Fibroblast of lung (primary cell): ENCODE data around the gene FGF1. TPM values are rescaled to one million over a fixed set of nuclear protein-coding genes. Genes with fewer than 3 reads are reported as not detected.

ENCODE experiments used
- DNase-seq, 2 donors: peaks; one replicate each; pipeline versions ENCODE4 v3.0.0 to v3.0.0-alpha.2; 2010; ENCODE audit warnings: low read depth in 2 of 2
- H2AFZ ChIP-seq: 2 replicates; pipeline ENCODE4 v1.5.1; 2012; ENCODE audit warnings: low read length, control low read depth, inconsistent platforms
- H3K27ac ChIP-seq: 2 replicates; pipeline ENCODE4 v1.5.1; 2011; ENCODE audit warnings: low read length, control low read depth; ENCODE audit not compliant: insufficient read depth
- H3K27me3 ChIP-seq: 2 replicates; pipeline ENCODE4 v1.5.1; 2011; ENCODE audit warnings: mild to moderate bottlenecking, low read length; ENCODE audit not compliant: control insufficient read depth, insufficient read depth
- H3K36me3 ChIP-seq: 2 replicates; pipeline ENCODE4 v1.5.1; 2011; ENCODE audit warnings: low read length; ENCODE audit not compliant: control insufficient read depth, insufficient read depth
- H3K4me1 ChIP-seq: 2 replicates; pipeline ENCODE4 v1.5.1; 2011; ENCODE audit warnings: low read length; ENCODE audit not compliant: control insufficient read depth, insufficient read depth; ENCODE audit errors: extremely low read depth
- H3K4me2 ChIP-seq: 2 replicates; pipeline ENCODE4 v1.5.1; 2011; ENCODE audit warnings: low read length, control low read depth; ENCODE audit not compliant: insufficient read depth; ENCODE audit errors: extremely low read depth
- H3K4me3 ChIP-seq, 4 experiments: fragments of 200-600 bp in 1 of 4; sonication (generic) in 1 of 4; replicated peaks in 1 of 4; 2 replicates each; pipeline ENCODE4 v1.5.1; 2011 to 2016; ENCODE audit warnings: low read length in 4 of 4, low read depth in 3 of 4, mild to moderate bottlenecking in 3 of 4, control low read depth in 2 of 4, inconsistent platforms in 1 of 4, mixed read lengths in 1 of 4; ENCODE audit not compliant: insufficient read depth in 1 of 4; ENCODE audit errors: control extremely low read depth in 1 of 4
- H3K79me2 ChIP-seq: 2 replicates; pipeline ENCODE4 v1.5.1; 2012; ENCODE audit warnings: mild to moderate bottlenecking, low read length, inconsistent platforms; ENCODE audit not compliant: control insufficient read depth, insufficient read depth
- H3K9ac ChIP-seq: 2 replicates; pipeline ENCODE4 v1.5.1; 2011; ENCODE audit warnings: mild to moderate bottlenecking, low read length, control low read depth; ENCODE audit not compliant: insufficient read depth
- H3K9me3 ChIP-seq: 2 replicates; pipeline ENCODE4 v1.5.1; 2012; ENCODE audit warnings: low read depth, low read length; ENCODE audit not compliant: control insufficient read depth, insufficient read depth
- H4K20me1 ChIP-seq: 2 replicates; pipeline ENCODE4 v1.5.1; 2011; ENCODE audit warnings: low read length; ENCODE audit not compliant: control insufficient read depth, insufficient read depth; ENCODE audit errors: extremely low read depth
- CTCF ChIP-seq, 2 donors: IDR thresholded peaks in 1 of 2; conservative IDR thresholded peaks in 1 of 2; 1 replicate in 1 of 2; 2 replicates in 1 of 2; pipeline ENCODE4 v1.5.1; 2011 to 2012; ENCODE audit warnings: low read length in 2 of 2, control low read depth in 1 of 2, inconsistent platforms in 1 of 2, low read depth in 1 of 2, mild to moderate bottlenecking in 1 of 2
- EZH2 ChIP-seq: IDR thresholded peaks from 2 replicates; pipeline ENCODE4 v1.5.1; 2012; ENCODE audit warnings: low read length, control low read depth, mild to moderate bottlenecking; ENCODE audit errors: missing control alignments
- polyA plus RNA-seq, 2 donors: library from polyadenylated mRNA; depleted of rRNA in 1 of 2; stranded (reverse) in 1 of 2; unstranded in 1 of 2; fragments of >200 nt; gene quantifications; 2 replicates each; pipeline ENCODE4 v1.2.1, GENCODE V29; 2011 to 2012; ENCODE audit warnings: missing spikeins in 1 of 2
- total RNA-seq: library from RNA; depleted of rRNA; stranded (reverse); fragments of >200 nt; gene quantifications from 2 replicates; pipeline ENCODE4 v1.2.1, GENCODE V29; 2014

Gene FGF1
- total and polyA plus RNA-seq, 2 donors (not counting 1 experiment from before 2014, with no cell fraction given), result 3.5 to 17.7 TPM

GRCh38 chr5:142688281-142688989 lies 2.5 kb upstream of the FGF1 start:
- H3K9me3 ChIP-seq, result no peaks in the 10 kb centered on the region
- no peaks in the 10 kb centered on the region for H3K36me3 ChIP-seq
- no peak overlapping the region for H3K9ac ChIP-seq
- no peak overlapping the region for H2AFZ ChIP-seq
- no peaks in the 10 kb centered on the region for H3K79me2 ChIP-seq
- DNase-seq, result no peak
- no peak overlapping the region for H3K4me3 ChIP-seq
- no peak overlapping the region for H3K4me2 ChIP-seq
- peaks cover 12% of the 10 kb centered on the region for H3K4me1 ChIP-seq
- no peaks in the 10 kb centered on the region for H4K20me1 ChIP-seq
- no peak for TF ChIP-seq CTCF (conservative IDR thresholded peaks at IDR 0.05 in 1 of 2, IDR thresholded peaks at IDR 0.05 in 1 of 2; ENCODE audit: low read depth in 1 of 2, low read length in 2 of 2)
- TF ChIP-seq EZH2, result no peak
- no peak overlapping the region for H3K27ac ChIP-seq
- no peaks in the 10 kb centered on the region for H3K27me3 ChIP-seq

GRCh38 chr5:142686968-142687367 lies 1.1 kb upstream of the FGF1 start:
- Histone ChIP-seq H3K36me3 (no peaks in the 10 kb centered on the region), H3K4me1 (peaks cover 12% of the 10 kb centered on the region), H3K27me3 (no peaks in the 10 kb centered on the region), H3K4me2 (no peak overlapping the region), H2AFZ (no peak overlapping the region), H4K20me1 (no peaks in the 10 kb centered on the region), H3K27ac (no peak overlapping the region), H3K9me3 (no peaks in the 10 kb centered on the region), H3K9ac (no peak overlapping the region), H3K79me2 (no peaks in the 10 kb centered on the region), H3K4me3 (no peak overlapping the region)
- no peak for TF ChIP-seq EZH2
- TF ChIP-seq CTCF (conservative IDR thresholded peaks at IDR 0.05 in 1 of 2, IDR thresholded peaks at IDR 0.05 in 1 of 2; ENCODE audit: low read depth in 1 of 2, low read length in 2 of 2), result no peak
- no peak for DNase-seq

GRCh38 chr5:142686210-142686734 lies 382 bp upstream of the FGF1 start:
- Histone ChIP-seq H3K36me3 (no peaks in the 10 kb centered on the region), H3K4me1 (peaks cover 12% of the 10 kb centered on the region), H2AFZ (no peak overlapping the region), H3K27ac (no peak overlapping the region), H3K4me3 (no peak overlapping the region), H3K9ac (no peak overlapping the region), H3K79me2 (no peaks in the 10 kb centered on the region), H3K27me3 (no peaks in the 10 kb centered on the region), H4K20me1 (no peaks in the 10 kb centered on the region), H3K4me2 (no peak overlapping the region), H3K9me3 (no peaks in the 10 kb centered on the region)
- TF ChIP-seq EZH2 (no peak), CTCF (conservative IDR thresholded peaks at IDR 0.05 in 1 of 2, IDR thresholded peaks at IDR 0.05 in 1 of 2; ENCODE audit: low read depth in 1 of 2, low read length in 2 of 2) (no peak)
- peak in 1 of 2 donors; percentile 54 for DNase-seq
